Epithelial cell of umbilical artery (primary cell): Measurements from ENCODE around the gene CSAG1. TPM values are rescaled to one million over a fixed set of nuclear protein-coding genes. Genes with fewer than 3 reads are reported as not detected.

Experiments
- total RNA-seq: library from RNA; depleted of rRNA; stranded (reverse); fragments of >200 nt; gene quantifications from 2 replicates; pipeline ENCODE4 v1.2.3, GENCODE V29; 2014

Gene CSAG1
- not detected in 2 replicates for total RNA-seq

GRCh38 chrX:152733261-152733975 is at the start of gene CSAG1, which contains the start of gene MAGEA12:
TSS of gene CSAG1 (minus strand) at chrX:152733721. CDS start at chrX:152732460, 1,261 bp downstream.
TSS of gene MAGEA12 (plus strand) at chrX:152733757. CDS start at chrX:152736162, 2,405 bp downstream.

DNA sequence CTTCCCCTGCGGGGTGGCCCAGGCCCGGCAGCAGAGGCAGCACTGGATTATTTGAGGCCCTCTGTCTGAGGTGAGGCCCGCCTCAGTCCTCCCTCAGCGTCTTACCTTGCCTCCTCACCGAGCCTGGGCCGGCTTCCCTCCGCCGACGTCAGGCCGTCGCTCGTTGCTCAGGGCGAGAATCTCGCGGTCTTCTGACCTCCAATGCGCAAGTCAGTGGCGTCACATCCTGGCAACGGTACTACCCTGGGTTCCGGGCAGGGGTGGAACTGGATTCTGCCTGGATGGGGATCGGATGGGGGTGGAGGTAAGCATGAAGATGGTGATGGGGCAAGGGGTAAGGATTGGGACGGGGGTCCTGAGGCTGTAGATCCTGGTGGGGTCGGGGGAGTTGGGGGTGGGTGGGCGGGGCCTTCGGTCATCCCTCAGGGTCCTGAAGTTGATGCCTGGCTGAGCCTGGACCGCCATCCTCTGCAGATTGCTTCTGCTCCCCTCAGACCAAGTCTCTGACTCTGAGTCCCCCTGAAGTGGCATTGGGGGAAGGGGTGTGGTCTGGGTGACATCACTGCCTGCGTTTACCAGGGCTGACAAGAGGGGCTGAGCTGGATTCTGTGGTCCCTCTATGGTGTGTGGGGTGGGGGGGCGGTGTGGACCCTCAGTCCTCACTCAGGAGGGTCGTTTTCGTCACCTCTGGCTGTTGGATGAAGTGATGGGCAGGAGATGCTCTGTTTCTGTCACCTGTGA is 36.2 kb upstream of the CSAG1 start, which contains the start of gene MAGEA6:
Gene MAGEA6, minus strand, starts transcription at position 141 of the 741 bp plus-strand sequence. CDS start 2,039 bp downstream, outside the sequence.

DNA sequence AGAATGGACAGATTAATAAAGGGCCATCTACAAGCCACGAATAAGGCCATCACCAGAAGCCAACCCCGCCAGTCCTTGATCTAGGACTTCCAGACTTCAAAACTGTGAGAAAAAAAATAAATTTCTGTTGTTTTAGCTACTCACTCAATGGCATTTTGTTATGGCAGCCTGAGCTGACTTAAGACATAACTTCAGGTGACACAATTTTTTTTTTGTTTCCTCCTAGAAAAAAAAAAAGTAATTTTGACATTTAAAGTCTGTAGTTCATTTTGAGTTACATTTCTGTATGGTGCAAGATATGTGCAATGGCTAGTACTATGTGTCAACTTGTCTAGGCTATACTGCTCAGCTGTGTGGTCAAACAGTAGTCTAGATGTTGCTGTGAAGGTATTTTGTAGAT is 25.4 kb upstream of the CSAG1 start, which contains the start of gene CSAG3:
Gene CSAG3, plus strand, starts transcription at position 301 of the 400 bp plus-strand sequence.

GRCh38 chrX:152753686-152754650 is 20.4 kb upstream of the CSAG1 start, which contains the start of gene MAGEA2:
TSS of gene MAGEA2 (minus strand) at chrX:152753842. CDS start at chrX:152751363, 2,479 bp downstream.

DNA sequence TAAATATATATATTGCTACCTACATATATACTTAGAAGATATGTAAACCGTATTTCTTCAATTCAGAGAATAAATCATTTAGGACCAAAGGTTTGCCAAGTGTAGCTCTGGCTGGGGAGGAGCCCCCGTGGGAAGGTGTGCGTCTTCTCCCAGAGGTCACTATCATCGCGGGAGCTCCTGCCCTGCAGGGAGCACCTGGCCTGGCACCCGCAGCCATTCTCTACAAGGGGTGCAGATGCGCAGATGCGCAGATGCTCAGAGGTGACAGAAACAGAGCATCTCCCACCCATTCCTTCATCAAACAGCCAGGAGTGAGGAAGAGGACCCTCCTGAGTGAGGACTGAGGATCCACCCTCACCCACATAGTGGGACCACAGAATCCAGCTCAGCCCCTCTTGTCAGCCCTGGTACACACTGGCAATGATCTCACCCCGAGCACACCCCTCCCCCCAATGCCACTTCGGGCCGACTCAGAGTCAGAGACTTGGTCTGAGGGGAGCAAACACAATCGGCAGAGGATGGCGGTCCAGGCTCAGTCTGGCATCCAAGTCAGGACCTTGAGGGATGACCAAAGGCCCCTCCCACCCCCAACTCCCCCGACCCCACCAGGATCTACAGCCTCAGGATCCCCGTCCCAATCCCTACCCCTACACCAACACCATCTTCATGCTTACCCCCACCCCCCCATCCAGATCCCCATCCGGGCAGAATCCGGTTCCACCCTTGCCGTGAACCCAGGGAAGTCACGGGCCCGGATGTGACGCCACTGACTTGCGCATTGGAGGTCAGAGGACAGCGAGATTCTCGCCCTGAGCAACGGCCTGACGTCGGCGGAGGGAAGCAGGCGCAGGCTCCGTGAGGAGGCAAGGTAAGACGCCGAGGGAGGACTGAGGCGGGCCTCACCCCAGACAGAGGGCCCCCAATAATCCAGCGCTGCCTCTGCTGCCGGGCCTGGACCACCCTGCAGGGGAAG is 19.4 kb downstream of the CSAG1 start, which contains the start of gene MAGEA2B:
Gene MAGEA2B, plus strand, starts transcription at position 814 of the 973 bp plus-strand sequence. CDS start 2,479 bp downstream, outside the sequence.

DNA sequence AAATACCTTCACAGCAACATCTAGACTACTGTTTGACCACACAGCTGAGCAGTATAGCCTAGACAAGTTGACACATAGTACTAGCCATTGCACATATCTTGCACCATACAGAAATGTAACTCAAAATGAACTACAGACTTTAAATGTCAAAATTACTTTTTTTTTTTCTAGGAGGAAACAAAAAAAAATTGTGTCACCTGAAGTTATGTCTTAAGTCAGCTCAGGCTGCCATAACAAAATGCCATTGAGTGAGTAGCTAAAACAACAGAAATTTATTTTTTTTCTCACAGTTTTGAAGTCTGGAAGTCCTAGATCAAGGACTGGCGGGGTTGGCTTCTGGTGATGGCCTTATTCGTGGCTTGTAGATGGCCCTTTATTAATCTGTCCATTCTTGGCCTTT is 24.3 kb downstream of the CSAG1 start, which contains the start of gene CSAG2:
Gene CSAG2, minus strand, starts transcription at position 101 of the 400 bp plus-strand sequence. CDS start 161 bp downstream, outside the sequence.

DNA sequence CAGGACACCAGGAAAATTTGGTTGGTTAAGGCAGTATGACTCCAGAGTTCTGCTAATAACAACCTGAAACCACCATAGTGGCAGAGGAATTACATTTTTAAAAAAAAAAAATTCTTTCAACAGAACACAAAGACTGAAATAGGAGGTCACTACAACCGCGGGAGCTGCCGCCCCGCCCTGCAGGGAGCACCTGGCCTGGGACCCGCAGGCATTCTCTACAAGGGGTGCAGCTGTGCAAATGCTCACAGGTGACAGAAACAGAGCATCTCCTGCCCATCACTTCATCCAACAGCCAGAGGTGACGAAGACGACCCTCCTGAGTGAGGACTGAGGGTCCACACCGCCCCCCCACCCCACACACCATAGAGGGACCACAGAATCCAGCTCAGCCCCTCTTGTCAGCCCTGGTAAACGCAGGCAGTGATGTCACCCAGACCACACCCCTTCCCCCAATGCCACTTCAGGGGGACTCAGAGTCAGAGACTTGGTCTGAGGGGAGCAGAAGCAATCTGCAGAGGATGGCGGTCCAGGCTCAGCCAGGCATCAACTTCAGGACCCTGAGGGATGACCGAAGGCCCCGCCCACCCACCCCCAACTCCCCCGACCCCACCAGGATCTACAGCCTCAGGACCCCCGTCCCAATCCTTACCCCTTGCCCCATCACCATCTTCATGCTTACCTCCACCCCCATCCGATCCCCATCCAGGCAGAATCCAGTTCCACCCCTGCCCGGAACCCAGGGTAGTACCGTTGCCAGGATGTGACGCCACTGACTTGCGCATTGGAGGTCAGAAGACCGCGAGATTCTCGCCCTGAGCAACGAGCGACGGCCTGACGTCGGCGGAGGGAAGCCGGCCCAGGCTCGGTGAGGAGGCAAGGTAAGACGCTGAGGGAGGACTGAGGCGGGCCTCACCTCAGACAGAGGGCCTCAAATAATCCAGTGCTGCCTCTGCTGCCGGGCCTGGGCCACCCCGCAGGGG is 35.3 kb downstream of the CSAG1 start, which contains the start of gene MAGEA3:
Gene MAGEA3, plus strand, starts transcription at position 843 of the 980 bp plus-strand sequence. CDS start 2,039 bp downstream, outside the sequence.

Other genes with a start within 250 kb of the CSAG1 start
- gene GABRQ, start 95.8 kb downstream of the CSAG1 start, total RNA-seq: not detected in 2 replicates
- not detected in 2 replicates for gene MAGEA3, start 34.9 kb downstream of the CSAG1 start, total RNA-seq
- not detected in 2 replicates for gene CSAG2, start 24.4 kb downstream of the CSAG1 start, total RNA-seq
- not detected in 2 replicates for gene MAGEA2B, start 19.1 kb downstream of the CSAG1 start, total RNA-seq
- gene MAGEA12, start within 50 bp of the CSAG1 start, total RNA-seq: not detected in 2 replicates
- gene MAGEA2, start 20.1 kb upstream of the CSAG1 start, total RNA-seq: not detected in 2 replicates
- not detected in 2 replicates for gene CSAG3, start 25.5 kb upstream of the CSAG1 start, total RNA-seq
- gene MAGEA6, start 36.0 kb upstream of the CSAG1 start, total RNA-seq: not detected in 2 replicates
- 30.5 and 34.2 TPM in 2 replicates for gene CETN2, start 97.0 kb upstream of the CSAG1 start, total RNA-seq
- gene NSDHL, start 97.3 kb upstream of the CSAG1 start, total RNA-seq: 23.7 and 34.0 TPM in 2 replicates
- 8.4 and 11.0 TPM in 2 replicates for gene ZNF185, start 164.3 kb upstream of the CSAG1 start, total RNA-seq